ENCODE results near the gene ARFGAP3. TPM values are rescaled to one million over a fixed set of nuclear protein-coding genes. Genes with fewer than 3 reads are reported as not detected.

Gene ARFGAP3
- total RNA-seq, 1 experiment from 2014 or later, result 30.0 TPM

GRCh38 chr22:42772647-42773046, 84.4 kb downstream of the ARFGAP3 start:
- Histone ChIP-seq H3K36me3 (ENCODE audit: insufficient read depth, low read length, poor library complexity, severe bottlenecking) (no peaks in the 10 kb centered on the region), H3K27me3 (replicated peaks; ENCODE audit: insufficient read depth, low read depth, low read length, poor library complexity) (no peaks in the 10 kb centered on the region), H3K4me1 (ENCODE audit: insufficient read depth, low read length, poor library complexity, severe bottlenecking) (no peaks in the 10 kb centered on the region), H3K9me3 (ENCODE audit: low read depth, low read length, poor library complexity, severe bottlenecking) (no peaks in the 10 kb centered on the region), H3K27ac (ENCODE audit: low read depth, low read length, poor library complexity, severe bottlenecking) (no peak overlapping the region), H3K4me3 (ENCODE audit: low read depth, low read length, poor library complexity, severe bottlenecking) (no peak overlapping the region)
- ChIA-PET CTCF (no interaction called here), POLR2A (ENCODE audit: low non-redundant PET) (no interaction called here)
- intact Hi-C loops (cut with micrococcal nuclease; ENCODE audit: unreplicated experiment), result no loop called here
- DNase-seq (ENCODE audit: low spot score), result no peak
- no TSS peak for BruUV-seq (replicated peaks)
- TF ChIP-seq CTCF (conservative IDR thresholded peaks at IDR 0.05; ENCODE audit: low read depth, low read length) (no peak), EZH2 (IDR thresholded peaks at IDR 0.05; ENCODE audit: borderline replicate concordance, low read depth, low read length, poor library complexity, severe bottlenecking) (no peak)

- CTCF ChIA-PET, result no interaction called here
- H3K27me3 ChIP-seq (replicated peaks; ENCODE audit: insufficient read depth, low read depth, low read length, poor library complexity), result no peaks in the 10 kb centered on the region
- H3K36me3 ChIP-seq (ENCODE audit: insufficient read depth, low read length, poor library complexity, severe bottlenecking), result no peaks in the 10 kb centered on the region
- H3K27ac ChIP-seq (ENCODE audit: low read depth, low read length, poor library complexity, severe bottlenecking), result no peak overlapping the region
- H3K9me3 ChIP-seq (ENCODE audit: low read depth, low read length, poor library complexity, severe bottlenecking), result no peaks in the 10 kb centered on the region
- H3K4me1 ChIP-seq (ENCODE audit: insufficient read depth, low read length, poor library complexity, severe bottlenecking), result no peaks in the 10 kb centered on the region
- no TSS peak for BruUV-seq (replicated peaks)
- intact Hi-C loops (cut with micrococcal nuclease; ENCODE audit: unreplicated experiment), result no loop called here
- DNase-seq (ENCODE audit: low spot score), result no peak
- H3K4me3 ChIP-seq (ENCODE audit: low read depth, low read length, poor library complexity, severe bottlenecking), result no peak overlapping the region
- TF ChIP-seq EZH2 (IDR thresholded peaks at IDR 0.05; ENCODE audit: borderline replicate concordance, low read depth, low read length, poor library complexity, severe bottlenecking) (no peak), CTCF (conservative IDR thresholded peaks at IDR 0.05; ENCODE audit: low read depth, low read length) (no peak)
- POLR2A ChIA-PET (ENCODE audit: low non-redundant PET), result no interaction called here
These were observed 86.0 kb downstream of the ARFGAP3 start for GRCh38 chr22:42770941-42771647.

GRCh38 chr22:42770448-42770726, 86.7 kb downstream of the ARFGAP3 start:
- intact Hi-C loops (cut with micrococcal nuclease; ENCODE audit: unreplicated experiment), result no loop called here
- DNase-seq (ENCODE audit: low spot score), result no peak
- BruUV-seq (replicated peaks), result no TSS peak
- H3K27me3 ChIP-seq (replicated peaks; ENCODE audit: insufficient read depth, low read depth, low read length, poor library complexity), result no peaks in the 10 kb centered on the region
- H3K27ac ChIP-seq (ENCODE audit: low read depth, low read length, poor library complexity, severe bottlenecking), result no peak overlapping the region
- H3K36me3 ChIP-seq (ENCODE audit: insufficient read depth, low read length, poor library complexity, severe bottlenecking), result no peaks in the 10 kb centered on the region
- ChIA-PET CTCF (interaction anchor here (0.7 kb wide), 1 partner anchor 1082 kb away, joined by 3 read pairs; no protein-coding TSS in a partner anchor), POLR2A (ENCODE audit: low non-redundant PET) (no interaction called here)
- no peak overlapping the region for H3K4me3 ChIP-seq (ENCODE audit: low read depth, low read length, poor library complexity, severe bottlenecking)
- H3K9me3 ChIP-seq (ENCODE audit: low read depth, low read length, poor library complexity, severe bottlenecking), result no peaks in the 10 kb centered on the region
- H3K4me1 ChIP-seq (ENCODE audit: insufficient read depth, low read length, poor library complexity, severe bottlenecking), result no peaks in the 10 kb centered on the region
- TF ChIP-seq CTCF (conservative IDR thresholded peaks at IDR 0.05; ENCODE audit: low read depth, low read length) (no peak), EZH2 (IDR thresholded peaks at IDR 0.05; ENCODE audit: borderline replicate concordance, low read depth, low read length, poor library complexity, severe bottlenecking) (no peak)
